Liver (tissue), 3 donors: ENCODE measurements around the gene FBXO3.

Experiments used
- GABPA ChIP-seq, 2 donors: IDR thresholded peaks in 1 of 2; conservative IDR thresholded peaks in 1 of 2; 2 replicates each; pipeline ENCODE4 v1.6.1; 2016; ENCODE audit warnings: antibody characterized with exemption in 2 of 2, mild to moderate bottlenecking in 1 of 2, moderate library complexity in 1 of 2
- JUND ChIP-seq, 2 donors: IDR thresholded peaks; 2 replicates each; pipeline ENCODE4 v1.6.1; 2016; ENCODE audit warnings: antibody characterized with exemption in 2 of 2
- NR2F2 ChIP-seq: IDR thresholded peaks from 2 replicates; pipeline ENCODE4 v1.6.1; 2016; ENCODE audit warnings: antibody characterized with exemption
- RAD21 ChIP-seq, 2 donors: IDR thresholded peaks; 2 replicates each; pipeline ENCODE4 v1.6.1; 2016; ENCODE audit warnings: antibody characterized with exemption in 2 of 2, mild to moderate bottlenecking in 2 of 2
- REST ChIP-seq: IDR thresholded peaks from 2 replicates; pipeline ENCODE4 v1.6.1; 2016; ENCODE audit warnings: antibody characterized with exemption, mild to moderate bottlenecking
- YY1 ChIP-seq: IDR thresholded peaks from 2 replicates; pipeline ENCODE4 v1.6.1; 2016; ENCODE audit warnings: antibody characterized with exemption, mild to moderate bottlenecking
- TF ChIP-seq, protein P1 (sequence below): fragments of 150-350 bp; IDR thresholded peaks from 2 replicates; pipeline ENCODE4 v1.5.1; 2017; ENCODE audit warnings: improper control_type of control experiment, low read depth, low read length; ENCODE audit not compliant: missing input control
- TF ChIP-seq, protein P2 (sequence below): IDR thresholded peaks from 2 replicates; pipeline ENCODE4 v1.6.1; 2016; ENCODE audit warnings: antibody characterized with exemption
- TF ChIP-seq, protein P3 (sequence below): IDR thresholded peaks from 2 replicates; pipeline ENCODE4 v1.6.1; 2016; ENCODE audit warnings: antibody characterized with exemption
- donor health status: healthy.
- donor health status: healthy.

DNA sequence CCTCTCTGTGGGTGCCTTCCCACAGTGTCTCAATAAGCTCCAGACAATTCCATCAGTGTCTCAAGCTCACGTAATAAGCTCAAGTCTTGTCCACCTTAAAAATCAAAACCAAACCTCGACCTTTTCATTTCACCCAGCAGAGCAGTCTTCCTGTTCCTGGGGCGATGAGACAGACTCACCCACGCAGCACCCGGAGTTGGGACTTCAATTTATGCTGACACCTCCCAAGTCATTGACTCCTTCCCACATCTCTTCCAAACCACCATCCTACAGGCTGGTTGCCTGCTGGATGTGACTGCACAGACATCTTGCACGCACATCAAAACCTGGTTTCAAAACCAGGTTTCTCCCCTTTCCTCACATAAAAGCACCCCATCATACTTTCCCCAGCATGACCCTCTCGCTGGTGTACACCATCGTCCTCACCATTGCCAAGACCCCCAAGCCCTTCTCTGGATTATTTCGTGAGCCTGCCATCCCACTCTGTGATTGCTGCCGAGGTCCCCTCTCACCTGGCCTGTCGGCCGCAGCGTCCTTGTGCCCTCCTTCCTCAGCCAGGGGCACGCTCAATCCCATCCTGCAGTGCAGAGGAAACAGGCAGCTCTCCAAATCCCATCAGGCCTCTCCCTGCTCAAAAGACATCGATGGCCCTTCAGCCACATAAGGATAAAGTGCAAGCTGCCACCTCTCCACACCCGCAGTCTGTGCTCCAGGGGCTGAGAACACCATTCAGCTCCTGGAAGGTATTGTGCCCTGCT, 45.1 kb upstream of the FBXO3 start:
- TF ChIP-seq, protein P1, sequence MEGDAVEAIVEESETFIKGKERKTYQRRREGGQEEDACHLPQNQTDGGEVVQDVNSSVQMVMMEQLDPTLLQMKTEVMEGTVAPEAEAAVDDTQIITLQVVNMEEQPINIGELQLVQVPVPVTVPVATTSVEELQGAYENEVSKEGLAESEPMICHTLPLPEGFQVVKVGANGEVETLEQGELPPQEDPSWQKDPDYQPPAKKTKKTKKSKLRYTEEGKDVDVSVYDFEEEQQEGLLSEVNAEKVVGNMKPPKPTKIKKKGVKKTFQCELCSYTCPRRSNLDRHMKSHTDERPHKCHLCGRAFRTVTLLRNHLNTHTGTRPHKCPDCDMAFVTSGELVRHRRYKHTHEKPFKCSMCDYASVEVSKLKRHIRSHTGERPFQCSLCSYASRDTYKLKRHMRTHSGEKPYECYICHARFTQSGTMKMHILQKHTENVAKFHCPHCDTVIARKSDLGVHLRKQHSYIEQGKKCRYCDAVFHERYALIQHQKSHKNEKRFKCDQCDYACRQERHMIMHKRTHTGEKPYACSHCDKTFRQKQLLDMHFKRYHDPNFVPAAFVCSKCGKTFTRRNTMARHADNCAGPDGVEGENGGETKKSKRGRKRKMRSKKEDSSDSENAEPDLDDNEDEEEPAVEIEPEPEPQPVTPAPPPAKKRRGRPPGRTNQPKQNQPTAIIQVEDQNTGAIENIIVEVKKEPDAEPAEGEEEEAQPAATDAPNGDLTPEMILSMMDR: no peak
- TF ChIP-seq GABPA (IDR thresholded peaks at IDR 0.05 in 1 of 2, conservative IDR thresholded peaks at IDR 0.05 in 1 of 2): no peak
- TF ChIP-seq, protein P2, sequence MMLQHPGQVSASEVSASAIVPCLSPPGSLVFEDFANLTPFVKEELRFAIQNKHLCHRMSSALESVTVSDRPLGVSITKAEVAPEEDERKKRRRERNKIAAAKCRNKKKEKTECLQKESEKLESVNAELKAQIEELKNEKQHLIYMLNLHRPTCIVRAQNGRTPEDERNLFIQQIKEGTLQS: no peak
- TF ChIP-seq REST: no peak
- no peak for TF ChIP-seq YY1
- no peak for TF ChIP-seq JUND (IDR thresholded peaks at IDR 0.05)
- TF ChIP-seq, protein P3, sequence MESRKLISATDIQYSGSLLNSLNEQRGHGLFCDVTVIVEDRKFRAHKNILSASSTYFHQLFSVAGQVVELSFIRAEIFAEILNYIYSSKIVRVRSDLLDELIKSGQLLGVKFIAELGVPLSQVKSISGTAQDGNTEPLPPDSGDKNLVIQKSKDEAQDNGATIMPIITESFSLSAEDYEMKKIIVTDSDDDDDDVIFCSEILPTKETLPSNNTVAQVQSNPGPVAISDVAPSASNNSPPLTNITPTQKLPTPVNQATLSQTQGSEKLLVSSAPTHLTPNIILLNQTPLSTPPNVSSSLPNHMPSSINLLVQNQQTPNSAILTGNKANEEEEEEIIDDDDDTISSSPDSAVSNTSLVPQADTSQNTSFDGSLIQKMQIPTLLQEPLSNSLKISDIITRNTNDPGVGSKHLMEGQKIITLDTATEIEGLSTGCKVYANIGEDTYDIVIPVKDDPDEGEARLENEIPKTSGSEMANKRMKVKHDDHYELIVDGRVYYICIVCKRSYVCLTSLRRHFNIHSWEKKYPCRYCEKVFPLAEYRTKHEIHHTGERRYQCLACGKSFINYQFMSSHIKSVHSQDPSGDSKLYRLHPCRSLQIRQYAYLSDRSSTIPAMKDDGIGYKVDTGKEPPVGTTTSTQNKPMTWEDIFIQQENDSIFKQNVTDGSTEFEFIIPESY: no peak
- TF ChIP-seq RAD21 (IDR thresholded peaks at IDR 0.05): no peak
- TF ChIP-seq NR2F2: no peak
